Measurements from ENCODE around the gene RAB3GAP1.

- TF ChIP-seq EZH2 (IDR thresholded peaks at IDR 0.05): no peak
- TF ChIP-seq CTCF (IDR thresholded peaks at IDR 0.05): peak; percentile 63
These were observed 8.7 kb upstream of the RAB3GAP1 start for GRCh38 chr2:135043345-135043744.
